HG03575 (cell line): ENCODE data around the gene IGSF23.

ENCODE experiments used
- ATAC-seq: cut with Tn5 transposase; IDR thresholded peaks from one replicate; pipeline ENCODE4 v1.9.1; 2021; ENCODE audit not compliant: unreplicated experiment, insufficient number of reproducible peaks, low FRiP score; ENCODE audit errors: extremely low read depth

IGSF23 gene

GRCh38 chr19:44634785-44635184 lies 21.4 kb downstream of the IGSF23 start:
- ATAC-seq, result no peak

- ATAC-seq, result no peak
Observed at GRCh38 chr19:44635581-44636438, 22.4 kb downstream of the IGSF23 start.

- no peak for ATAC-seq
Observed at GRCh38 chr19:44636439-44637389, 23.4 kb downstream of the IGSF23 start.

GRCh38 chr19:44637390-44637764 lies 24.0 kb downstream of the IGSF23 start:
- ATAC-seq, result no peak

- ATAC-seq, result no peak
Observed at GRCh38 chr19:44640518-44640917, 27.2 kb downstream of the IGSF23 start.

GRCh38 chr19:44641501-44642265 lies 28.3 kb downstream of the IGSF23 start:
- no peak for ATAC-seq

- ATAC-seq, result no peak
Observed at GRCh38 chr19:44642377-44642776, 29.0 kb downstream of the IGSF23 start.

- ATAC-seq, result no peak
Observed at GRCh38 chr19:44643605-44644401, 30.4 kb downstream of the IGSF23 start, which contains the start of gene PVR. Gene PVR, plus strand, starts transcription at chr19:44643910. Its CDS starts 187 bp downstream, at chr19:44644097.

GRCh38 chr19:44644402-44645016 lies 31.1 kb downstream of the IGSF23 start:
- no peak for ATAC-seq

GRCh38 chr19:44645407-44646048 lies 32.2 kb downstream of the IGSF23 start:
- no peak for ATAC-seq

- no peak for ATAC-seq
Observed at GRCh38 chr19:44646049-44646416, 32.7 kb downstream of the IGSF23 start.

GRCh38 chr19:44647144-44647543 lies 33.8 kb downstream of the IGSF23 start:
- no peak for ATAC-seq

GRCh38 chr19:44648631-44649251 lies 35.4 kb downstream of the IGSF23 start:
- no peak for ATAC-seq

GRCh38 chr19:44649578-44650145 lies 36.3 kb downstream of the IGSF23 start:
- ATAC-seq, result no peak

GRCh38 chr19:44653343-44653742 lies 40.0 kb downstream of the IGSF23 start:
- ATAC-seq, result no peak

GRCh38 chr19:44653977-44654774 lies 40.8 kb downstream of the IGSF23 start:
- ATAC-seq, result no peak
